ENCODE data around the gene FAHD1.

- TF ChIP-seq CTCF (conservative IDR thresholded peaks at IDR 0.05 in 1 of 2, IDR thresholded peaks at IDR 0.05 in 1 of 2; ENCODE audit: low read depth in 1 of 2, low read length in 2 of 2) (no peak), EZH2 (IDR thresholded peaks at IDR 0.05; ENCODE audit: low read length, missing control alignments) (no peak)
These were observed 43.5 kb downstream of the FAHD1 start for GRCh38 chr16:1870365-1871082.
